Measurements from ENCODE around the gene SARDH.

SARDH gene

GRCh38 chr9:133667759-133668450 is 70.2 kb downstream of the SARDH start:
- H3K27ac ChIP-seq (ENCODE audit: poor library complexity, severe bottlenecking): no peak overlapping the region
- H3K36me3 ChIP-seq (ENCODE audit: low read depth): no peaks in the 10 kb centered on the region
- no peak overlapping the region for H3K4me3 ChIP-seq (ENCODE audit: severe bottlenecking)
- ATAC-seq (ENCODE audit: low read depth) (no peak), DNase-seq (ENCODE audit: low spot score) (no peak)
- H3K27me3 ChIP-seq (ENCODE audit: insufficient read depth, poor library complexity, severe bottlenecking): peaks cover 4% of the 10 kb centered on the region
- TF ChIP-seq CTCF (IDR thresholded peaks at IDR 0.05; ENCODE audit: poor library complexity, severe bottlenecking): no peak
- no peaks in the 10 kb centered on the region for H3K4me1 ChIP-seq (ENCODE audit: insufficient read depth, poor library complexity, severe bottlenecking)
- H3K9me3 ChIP-seq (ENCODE audit: severe bottlenecking): no peaks in the 10 kb centered on the region

GRCh38 chr9:133666845-133667244 is 71.3 kb downstream of the SARDH start:
- Histone ChIP-seq H3K4me1 (ENCODE audit: insufficient read depth, poor library complexity, severe bottlenecking) (no peaks in the 10 kb centered on the region), H3K9me3 (ENCODE audit: severe bottlenecking) (no peaks in the 10 kb centered on the region), H3K27ac (ENCODE audit: poor library complexity, severe bottlenecking) (no peak overlapping the region), H3K27me3 (ENCODE audit: insufficient read depth, poor library complexity, severe bottlenecking) (peaks cover 4% of the 10 kb centered on the region), H3K4me3 (ENCODE audit: severe bottlenecking) (no peak overlapping the region), H3K36me3 (ENCODE audit: low read depth) (no peaks in the 10 kb centered on the region)
- DNase-seq (ENCODE audit: low spot score) (no peak), ATAC-seq (ENCODE audit: low read depth) (no peak)
- no peak for TF ChIP-seq CTCF (IDR thresholded peaks at IDR 0.05; ENCODE audit: poor library complexity, severe bottlenecking)

- H3K27ac ChIP-seq (ENCODE audit: poor library complexity, severe bottlenecking): no peak overlapping the region
- TF ChIP-seq CTCF (IDR thresholded peaks at IDR 0.05; ENCODE audit: poor library complexity, severe bottlenecking): no peak
- H3K4me3 ChIP-seq (ENCODE audit: severe bottlenecking): no peak overlapping the region
- ATAC-seq (ENCODE audit: low read depth): no peak
- H3K9me3 ChIP-seq (ENCODE audit: severe bottlenecking): no peaks in the 10 kb centered on the region
- H3K4me1 ChIP-seq (ENCODE audit: insufficient read depth, poor library complexity, severe bottlenecking): no peaks in the 10 kb centered on the region
- H3K36me3 ChIP-seq (ENCODE audit: low read depth): no peaks in the 10 kb centered on the region
- no peak for DNase-seq (ENCODE audit: low spot score)
- peaks cover 4% of the 10 kb centered on the region for H3K27me3 ChIP-seq (ENCODE audit: insufficient read depth, poor library complexity, severe bottlenecking)
These were observed 71.8 kb downstream of the SARDH start for GRCh38 chr9:133666387-133666786.

- H3K27ac ChIP-seq (ENCODE audit: poor library complexity, severe bottlenecking): no peak overlapping the region
- H3K9me3 ChIP-seq (ENCODE audit: severe bottlenecking): no peaks in the 10 kb centered on the region
- DNase-seq (ENCODE audit: low spot score) (no peak), ATAC-seq (ENCODE audit: low read depth) (no peak)
- H3K27me3 ChIP-seq (ENCODE audit: insufficient read depth, poor library complexity, severe bottlenecking): peaks cover 7% of the 10 kb centered on the region
- H3K4me1 ChIP-seq (ENCODE audit: insufficient read depth, poor library complexity, severe bottlenecking): no peaks in the 10 kb centered on the region
- H3K4me3 ChIP-seq (ENCODE audit: severe bottlenecking): no peak overlapping the region
- H3K36me3 ChIP-seq (ENCODE audit: low read depth): no peaks in the 10 kb centered on the region
- TF ChIP-seq CTCF (IDR thresholded peaks at IDR 0.05; ENCODE audit: poor library complexity, severe bottlenecking): no peak
These were observed 72.6 kb downstream of the SARDH start for GRCh38 chr9:133665535-133665934.

- Histone ChIP-seq H3K27ac (ENCODE audit: poor library complexity, severe bottlenecking) (no peak overlapping the region), H3K4me3 (ENCODE audit: severe bottlenecking) (no peak overlapping the region), H3K36me3 (ENCODE audit: low read depth) (no peaks in the 10 kb centered on the region), H3K9me3 (ENCODE audit: severe bottlenecking) (no peaks in the 10 kb centered on the region), H3K4me1 (ENCODE audit: insufficient read depth, poor library complexity, severe bottlenecking) (no peaks in the 10 kb centered on the region), H3K27me3 (ENCODE audit: insufficient read depth, poor library complexity, severe bottlenecking) (peaks cover 12% of the 10 kb centered on the region)
- ATAC-seq (ENCODE audit: low read depth): no peak
- no peak for TF ChIP-seq CTCF (IDR thresholded peaks at IDR 0.05; ENCODE audit: poor library complexity, severe bottlenecking)
- no peak for DNase-seq (ENCODE audit: low spot score)
These were observed 73.1 kb downstream of the SARDH start for GRCh38 chr9:133665096-133665495.
